SK-N-SH treated with all-trans-retinoic acid at 6 μM for 48 hours (cell line): ENCODE results near the gene MTARC1.

Experiments
- CSDC2 ChIP-seq: fragments of 250-450 bp; sonication (Bioruptor Pico); IDR thresholded peaks from 2 replicates; pipeline ENCODE4 v1.5.0; 2020; ENCODE audit warnings: mild to moderate bottlenecking, moderate library complexity
- GLIS3 ChIP-seq: fragments of 250-450 bp; sonication (Bioruptor Pico); IDR thresholded peaks from 2 replicates; pipeline ENCODE4 v1.5.0; 2020; ENCODE audit warnings: mild to moderate bottlenecking, moderate library complexity
- ISL1 ChIP-seq: fragments of 250-450 bp; sonication (Bioruptor Pico); IDR thresholded peaks from 2 replicates; pipeline ENCODE4 v2.1.2; 2022; ENCODE audit warnings: mild to moderate bottlenecking, moderate library complexity
- OSR1 ChIP-seq: fragments of 250-450 bp; sonication (Bioruptor Pico); IDR thresholded peaks from 2 replicates; pipeline ENCODE4 v1.8.0; 2022; ENCODE audit warnings: moderate library complexity, mild to moderate bottlenecking, inconsistent platforms
- PPARA ChIP-seq: fragments of 250-450 bp; sonication (Bioruptor Pico); IDR thresholded peaks from 2 replicates; pipeline ENCODE4 v1.5.0; 2020; ENCODE audit warnings: mild to moderate bottlenecking, borderline replicate concordance
- RARB ChIP-seq: fragments of 250-450 bp; sonication (Bioruptor Pico); IDR thresholded peaks from 2 replicates; pipeline ENCODE4 v1.8.0; 2021; ENCODE audit warnings: mild to moderate bottlenecking, moderate library complexity
- TCF4 ChIP-seq: fragments of 250-450 bp; sonication (Bioruptor Pico); IDR thresholded peaks from 2 replicates; pipeline ENCODE4 v1.8.0; 2021; ENCODE audit warnings: mild to moderate bottlenecking, moderate library complexity, borderline replicate concordance
- TOX ChIP-seq: fragments of 250-450 bp; sonication (Bioruptor Pico); IDR thresholded peaks from 2 replicates; pipeline ENCODE4 v1.8.0; 2021; ENCODE audit warnings: mild to moderate bottlenecking, moderate library complexity, borderline replicate concordance
- ZFP30 ChIP-seq: fragments of 450-650 bp; formaldehyde crosslinking; IDR thresholded peaks from 2 replicates; pipeline ENCODE4 v1.5.0; 2022; ENCODE audit warnings: mild to moderate bottlenecking, moderate library complexity
- ZNF70 ChIP-seq: fragments of 450-650 bp; formaldehyde crosslinking; IDR thresholded peaks from 2 replicates; pipeline ENCODE4 v1.5.0; 2020; ENCODE audit warnings: mild to moderate bottlenecking, moderate library complexity
- TF ChIP-seq, protein P1 (sequence below): fragments of 250-450 bp; sonication (Bioruptor Pico); IDR thresholded peaks from 2 replicates; pipeline ENCODE4 v1.5.0; 2020; ENCODE audit warnings: mild to moderate bottlenecking, moderate library complexity
- TF ChIP-seq, protein P2 (sequence below): fragments of 250-450 bp; sonication (Bioruptor Pico); IDR thresholded peaks from 2 replicates; pipeline ENCODE4 v1.8.0; 2020; ENCODE audit warnings: mild to moderate bottlenecking, moderate library complexity, borderline replicate concordance
- TF ChIP-seq, protein P3 (sequence below): fragments of 250-450 bp; sonication (Bioruptor Pico); IDR thresholded peaks from 2 replicates; pipeline ENCODE4 v1.5.1; 2020; ENCODE audit warnings: low read depth, mild to moderate bottlenecking, moderate library complexity

DNA sequence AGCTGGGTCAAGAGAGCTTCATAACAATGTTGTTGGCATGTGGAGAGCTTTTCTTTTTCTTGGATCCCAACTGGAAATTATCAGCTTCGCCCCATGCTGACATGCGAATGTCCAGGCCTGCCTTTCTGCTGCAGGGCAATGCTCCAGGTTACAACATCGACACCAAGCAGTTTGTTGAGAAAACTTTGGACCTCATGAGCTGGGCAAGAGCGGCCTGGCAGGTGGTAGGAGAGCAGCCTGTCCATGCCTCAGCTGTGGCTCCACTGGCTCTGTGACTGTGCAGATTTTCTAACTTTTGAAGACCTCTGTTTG lies 41.4 kb downstream of the MTARC1 start:
- no peak for TF ChIP-seq CSDC2
- no peak for TF ChIP-seq OSR1 (CRISPR knock-in tag)
- no peak for TF ChIP-seq PPARA (CRISPR knock-in tag)
- no peak for TF ChIP-seq ZNF70 (CRISPR knock-in tag)
- no peak for TF ChIP-seq ZFP30 (CRISPR knock-in tag)
- TF ChIP-seq TCF4 (CRISPR knock-in tag): no peak
- TF ChIP-seq TOX (CRISPR knock-in tag): no peak
- TF ChIP-seq RARB: no peak
- TF ChIP-seq GLIS3 (CRISPR knock-in tag): no peak
- TF ChIP-seq, protein P1, sequence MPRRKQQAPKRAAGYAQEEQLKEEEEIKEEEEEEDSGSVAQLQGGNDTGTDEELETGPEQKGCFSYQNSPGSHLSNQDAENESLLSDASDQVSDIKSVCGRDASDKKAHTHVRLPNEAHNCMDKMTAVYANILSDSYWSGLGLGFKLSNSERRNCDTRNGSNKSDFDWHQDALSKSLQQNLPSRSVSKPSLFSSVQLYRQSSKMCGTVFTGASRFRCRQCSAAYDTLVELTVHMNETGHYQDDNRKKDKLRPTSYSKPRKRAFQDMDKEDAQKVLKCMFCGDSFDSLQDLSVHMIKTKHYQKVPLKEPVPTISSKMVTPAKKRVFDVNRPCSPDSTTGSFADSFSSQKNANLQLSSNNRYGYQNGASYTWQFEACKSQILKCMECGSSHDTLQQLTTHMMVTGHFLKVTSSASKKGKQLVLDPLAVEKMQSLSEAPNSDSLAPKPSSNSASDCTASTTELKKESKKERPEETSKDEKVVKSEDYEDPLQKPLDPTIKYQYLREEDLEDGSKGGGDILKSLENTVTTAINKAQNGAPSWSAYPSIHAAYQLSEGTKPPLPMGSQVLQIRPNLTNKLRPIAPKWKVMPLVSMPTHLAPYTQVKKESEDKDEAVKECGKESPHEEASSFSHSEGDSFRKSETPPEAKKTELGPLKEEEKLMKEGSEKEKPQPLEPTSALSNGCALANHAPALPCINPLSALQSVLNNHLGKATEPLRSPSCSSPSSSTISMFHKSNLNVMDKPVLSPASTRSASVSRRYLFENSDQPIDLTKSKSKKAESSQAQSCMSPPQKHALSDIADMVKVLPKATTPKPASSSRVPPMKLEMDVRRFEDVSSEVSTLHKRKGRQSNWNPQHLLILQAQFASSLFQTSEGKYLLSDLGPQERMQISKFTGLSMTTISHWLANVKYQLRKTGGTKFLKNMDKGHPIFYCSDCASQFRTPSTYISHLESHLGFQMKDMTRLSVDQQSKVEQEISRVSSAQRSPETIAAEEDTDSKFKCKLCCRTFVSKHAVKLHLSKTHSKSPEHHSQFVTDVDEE (CRISPR knock-in tag): no peak
- TF ChIP-seq, protein P2, sequence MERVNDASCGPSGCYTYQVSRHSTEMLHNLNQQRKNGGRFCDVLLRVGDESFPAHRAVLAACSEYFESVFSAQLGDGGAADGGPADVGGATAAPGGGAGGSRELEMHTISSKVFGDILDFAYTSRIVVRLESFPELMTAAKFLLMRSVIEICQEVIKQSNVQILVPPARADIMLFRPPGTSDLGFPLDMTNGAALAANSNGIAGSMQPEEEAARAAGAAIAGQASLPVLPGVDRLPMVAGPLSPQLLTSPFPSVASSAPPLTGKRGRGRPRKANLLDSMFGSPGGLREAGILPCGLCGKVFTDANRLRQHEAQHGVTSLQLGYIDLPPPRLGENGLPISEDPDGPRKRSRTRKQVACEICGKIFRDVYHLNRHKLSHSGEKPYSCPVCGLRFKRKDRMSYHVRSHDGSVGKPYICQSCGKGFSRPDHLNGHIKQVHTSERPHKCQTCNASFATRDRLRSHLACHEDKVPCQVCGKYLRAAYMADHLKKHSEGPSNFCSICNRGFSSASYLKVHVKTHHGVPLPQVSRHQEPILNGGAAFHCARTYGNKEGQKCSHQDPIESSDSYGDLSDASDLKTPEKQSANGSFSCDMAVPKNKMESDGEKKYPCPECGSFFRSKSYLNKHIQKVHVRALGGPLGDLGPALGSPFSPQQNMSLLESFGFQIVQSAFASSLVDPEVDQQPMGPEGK: no peak
- TF ChIP-seq, protein P3, sequence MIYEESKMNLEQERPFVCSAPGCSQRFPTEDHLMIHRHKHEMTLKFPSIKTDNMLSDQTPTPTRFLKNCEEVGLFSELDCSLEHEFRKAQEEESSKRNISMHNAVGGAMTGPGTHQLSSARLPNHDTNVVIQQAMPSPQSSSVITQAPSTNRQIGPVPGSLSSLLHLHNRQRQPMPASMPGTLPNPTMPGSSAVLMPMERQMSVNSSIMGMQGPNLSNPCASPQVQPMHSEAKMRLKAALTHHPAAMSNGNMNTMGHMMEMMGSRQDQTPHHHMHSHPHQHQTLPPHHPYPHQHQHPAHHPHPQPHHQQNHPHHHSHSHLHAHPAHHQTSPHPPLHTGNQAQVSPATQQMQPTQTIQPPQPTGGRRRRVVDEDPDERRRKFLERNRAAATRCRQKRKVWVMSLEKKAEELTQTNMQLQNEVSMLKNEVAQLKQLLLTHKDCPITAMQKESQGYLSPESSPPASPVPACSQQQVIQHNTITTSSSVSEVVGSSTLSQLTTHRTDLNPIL (CRISPR knock-in tag): no peak
- TF ChIP-seq ISL1 (CRISPR knock-in tag): no peak
